Measurements from ENCODE around the gene AHNAK.

The AHNAK gene

GRCh38 chr11:62539238-62539925 lies 7.2 kb downstream of the AHNAK start:
- TF ChIP-seq CTCF (IDR thresholded peaks at IDR 0.05): no peak

- no peak for TF ChIP-seq CTCF (IDR thresholded peaks at IDR 0.05)
These were observed 8.0 kb downstream of the AHNAK start for GRCh38 chr11:62538470-62539237.

GRCh38 chr11:62536301-62536957 lies 10.2 kb downstream of the AHNAK start:
- TF ChIP-seq CTCF (IDR thresholded peaks at IDR 0.05): no peak

GRCh38 chr11:62535802-62536201 lies 10.8 kb downstream of the AHNAK start:
- TF ChIP-seq CTCF (IDR thresholded peaks at IDR 0.05): no peak

- TF ChIP-seq CTCF (IDR thresholded peaks at IDR 0.05): no peak
These were observed 11.6 kb downstream of the AHNAK start for GRCh38 chr11:62534779-62535545.

- no peak for TF ChIP-seq CTCF (IDR thresholded peaks at IDR 0.05)
These were observed 14.5 kb downstream of the AHNAK start for GRCh38 chr11:62532096-62532495.

- no peak for TF ChIP-seq CTCF (IDR thresholded peaks at IDR 0.05)
These were observed 29.8 kb downstream of the AHNAK start for GRCh38 chr11:62516736-62517371.
